HG02623 (cell line): Measurements from ENCODE around the gene PFDN1.

Source experiments
- ATAC-seq: cut with Tn5 transposase; IDR thresholded peaks from one replicate; pipeline ENCODE4 v1.9.1; 2021; ENCODE audit warnings: moderate library complexity; ENCODE audit not compliant: unreplicated experiment

PFDN1 gene

DNA sequence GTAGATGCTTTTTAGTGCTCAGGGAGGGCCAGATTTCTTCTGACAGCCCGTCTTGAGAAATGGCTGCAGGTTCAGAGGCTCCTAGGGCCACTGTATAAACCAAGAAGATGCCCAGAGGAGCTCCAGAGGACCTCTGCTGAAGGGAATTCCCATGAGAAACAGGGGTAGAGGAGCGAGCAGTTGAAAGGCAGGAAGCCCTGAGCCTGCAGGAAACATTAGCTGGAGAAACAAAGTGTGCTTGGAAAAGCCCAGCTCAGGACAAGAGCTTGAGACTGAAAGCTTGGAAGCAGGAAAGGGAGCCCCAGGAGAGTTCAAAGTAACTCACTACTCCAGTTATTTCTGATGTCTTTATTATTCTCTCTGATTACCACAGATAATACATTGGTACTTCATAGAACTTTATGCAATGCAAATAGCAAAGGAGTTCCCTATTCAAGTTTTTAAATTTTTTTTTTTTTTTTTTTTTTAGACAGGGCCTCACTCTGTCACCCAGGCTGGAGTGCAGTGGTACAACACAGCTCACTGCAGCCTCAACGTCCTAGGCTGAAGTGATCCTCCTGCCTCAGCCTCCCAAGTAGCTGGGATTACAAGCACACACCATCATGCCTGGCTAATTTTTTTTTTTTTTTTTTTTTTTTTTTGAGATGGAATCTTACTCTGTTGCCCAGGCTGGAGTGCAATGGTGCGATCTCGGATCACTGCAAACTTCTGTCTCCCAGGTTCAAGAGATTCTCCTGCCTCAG, 27.0 kb upstream of the PFDN1 start:
- ATAC-seq = no peak

DNA sequence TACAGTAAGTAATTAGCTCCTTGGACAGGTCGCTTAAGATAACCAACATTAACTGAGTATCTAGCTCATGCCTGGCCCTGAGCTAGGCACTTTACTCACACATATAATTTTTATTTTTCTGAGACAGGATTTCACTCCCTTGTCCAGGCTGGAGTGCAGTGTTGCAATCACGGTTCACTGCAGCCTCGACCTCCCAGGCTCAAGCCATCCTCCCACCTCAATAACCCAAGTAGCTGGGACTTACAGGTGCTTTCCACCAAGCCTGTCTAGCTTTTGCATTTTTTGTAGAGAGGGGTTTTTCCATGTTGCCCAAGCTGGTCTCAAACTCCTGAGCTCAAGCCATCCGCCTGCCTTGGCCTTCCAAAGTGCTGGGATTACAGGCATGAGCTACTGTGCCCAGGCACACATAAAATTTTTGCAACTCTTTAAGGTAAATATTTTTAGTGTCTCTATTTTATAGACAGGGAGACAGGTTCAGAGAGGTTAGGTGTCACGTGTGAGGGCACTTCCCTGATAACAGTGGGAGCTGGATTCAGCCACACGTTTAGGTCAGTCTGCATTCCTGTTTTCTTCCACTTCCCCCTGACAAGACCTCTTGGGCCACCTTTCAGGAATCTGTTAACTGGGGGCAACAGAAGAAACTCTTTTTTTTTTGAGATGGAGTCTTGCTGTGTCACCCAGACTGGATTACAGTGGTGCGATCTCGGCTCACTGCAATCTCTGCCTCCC, 25.3 kb upstream of the PFDN1 start:
- no peak for ATAC-seq

DNA sequence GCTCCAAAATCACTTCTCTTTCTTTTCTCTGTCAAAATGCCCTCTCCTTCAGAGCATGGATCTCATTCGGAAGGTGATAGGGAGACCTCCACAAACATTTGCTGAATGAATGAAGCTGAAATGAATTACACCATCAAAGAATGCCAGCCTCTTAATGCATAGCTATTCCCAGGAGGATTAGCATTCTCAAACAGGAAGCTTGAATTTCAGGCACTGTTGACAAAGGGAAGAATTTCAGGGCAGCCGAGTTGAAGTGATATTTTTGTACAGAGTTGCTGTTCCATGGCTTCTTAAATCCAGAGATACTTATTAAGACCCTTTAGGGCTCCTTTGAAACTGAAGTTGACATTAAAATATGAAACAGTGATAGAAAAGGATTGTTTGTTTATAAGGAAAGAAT, 24.7 kb upstream of the PFDN1 start:
- ATAC-seq = no peak

DNA sequence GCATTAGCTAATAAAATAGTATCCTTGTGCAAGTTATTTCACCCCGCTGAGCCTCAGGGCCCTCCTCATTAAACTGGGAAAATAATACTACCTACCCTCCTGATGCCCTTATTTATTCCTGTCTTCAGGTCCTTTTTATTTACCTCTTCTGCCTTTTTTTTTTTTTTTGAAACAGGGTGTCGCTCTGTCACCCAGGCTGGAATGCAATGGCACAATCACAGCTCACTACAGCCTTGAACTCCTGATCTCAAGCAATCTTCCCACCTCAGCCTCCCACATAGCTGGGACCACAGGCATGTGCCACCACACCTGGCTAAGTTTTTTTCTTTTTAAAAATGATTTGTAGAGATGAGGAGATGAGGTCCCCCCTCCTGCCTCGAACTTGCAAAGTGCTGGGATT, 22.6 kb upstream of the PFDN1 start:
- no peak for ATAC-seq

DNA sequence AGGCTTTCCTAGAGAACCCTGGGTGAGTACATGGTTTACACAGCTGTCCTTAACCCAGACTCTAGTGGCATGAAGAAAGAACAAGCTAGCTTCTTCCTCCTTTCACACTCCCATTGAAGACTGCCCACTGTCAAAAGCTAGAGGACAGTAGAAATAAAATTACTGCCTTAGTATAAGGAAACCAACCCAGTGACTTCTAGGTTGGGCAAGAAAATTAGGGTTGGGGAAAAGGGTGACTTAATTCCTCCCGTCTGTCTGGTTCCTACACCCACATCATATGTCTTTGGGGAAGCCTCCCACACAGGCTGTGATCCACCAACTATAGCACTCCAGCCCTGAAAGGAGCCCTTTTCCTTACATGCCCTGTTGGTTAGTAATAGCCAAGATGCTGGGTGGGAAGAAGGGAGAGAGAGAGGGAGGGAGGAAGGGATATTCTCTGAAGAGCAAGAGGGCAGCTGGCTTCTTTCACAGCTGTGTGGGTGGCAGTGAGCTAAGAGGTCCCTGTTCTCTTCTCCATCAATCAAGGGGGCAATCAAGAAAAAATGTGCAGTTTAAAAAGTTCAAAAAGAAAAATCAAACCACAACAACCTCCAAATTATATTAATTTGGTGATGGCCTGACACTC, 21.8 kb upstream of the PFDN1 start:
- no peak for ATAC-seq

DNA sequence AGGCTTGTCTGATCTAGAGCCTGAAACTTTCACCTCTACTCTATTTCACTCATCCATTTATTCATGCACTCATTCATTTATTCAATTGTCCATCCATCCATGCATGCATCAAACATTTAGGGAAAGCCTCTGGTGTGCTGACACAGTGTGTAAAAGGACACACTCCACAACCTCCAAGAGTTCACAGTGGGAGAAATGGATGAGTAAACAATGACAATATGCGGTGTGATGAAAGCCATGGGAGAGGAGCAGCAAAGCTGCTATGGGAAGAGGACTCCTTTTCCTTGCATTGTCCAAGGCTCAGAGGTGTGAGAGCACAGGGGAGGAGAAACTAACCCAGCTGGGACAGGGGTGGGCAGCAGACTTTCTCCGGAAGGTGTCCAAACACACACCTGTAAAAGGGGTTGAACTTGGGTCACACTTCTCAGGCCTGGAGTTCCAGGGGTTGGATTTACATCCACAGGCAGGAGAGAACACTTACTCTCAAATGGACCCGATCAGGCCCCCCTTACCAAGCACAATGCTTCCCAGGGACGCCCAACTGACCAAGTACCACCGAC, 21.2 kb upstream of the PFDN1 start:
- ATAC-seq = no peak

DNA sequence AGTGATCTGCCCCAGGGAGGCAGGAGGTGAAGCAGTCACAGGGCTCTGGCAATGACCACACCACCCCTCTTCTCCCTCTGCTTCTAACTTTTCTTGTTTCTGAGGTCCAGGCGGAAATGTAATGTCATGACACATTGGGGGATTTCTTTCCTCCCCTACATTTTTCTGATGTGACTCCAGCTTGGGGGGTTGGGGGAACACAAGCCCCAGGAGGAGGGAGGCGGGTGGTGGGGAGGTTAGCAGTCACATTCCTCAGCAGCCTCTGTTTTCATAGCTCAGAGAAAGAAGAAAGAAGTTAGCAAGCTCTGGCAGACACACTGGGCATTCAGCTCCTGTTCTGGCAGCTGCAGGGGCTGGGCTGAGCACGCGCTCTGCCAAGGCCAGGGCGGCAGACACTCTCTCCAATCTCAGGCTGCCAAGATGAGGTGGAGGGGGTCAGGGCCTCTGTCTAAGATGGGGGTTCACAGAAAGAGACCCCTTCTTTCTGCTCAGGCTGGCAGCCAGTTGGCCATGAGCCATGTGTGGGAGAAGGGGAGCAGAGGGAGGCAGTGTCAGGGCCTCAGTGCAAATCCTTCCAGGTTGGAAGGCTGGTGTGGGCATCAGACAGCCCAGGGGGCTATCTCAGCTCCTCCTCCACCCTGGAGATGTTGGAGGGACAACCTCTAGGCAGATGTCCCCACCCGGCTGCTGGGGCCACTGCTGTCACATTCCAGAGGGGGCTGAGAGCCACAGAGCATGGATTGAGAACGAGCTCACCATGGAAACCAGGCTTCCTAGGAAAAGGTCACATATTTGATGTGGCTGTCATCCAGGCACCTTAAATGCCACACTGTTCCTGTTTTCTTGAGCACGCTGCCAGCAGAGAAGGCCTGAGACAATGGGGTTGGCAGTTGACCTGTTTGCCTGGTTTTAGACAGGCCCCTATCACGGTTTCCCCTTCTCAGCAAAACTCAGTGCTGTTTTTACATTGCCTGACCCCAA, 20.1 kb upstream of the PFDN1 start:
- ATAC-seq = no peak

DNA sequence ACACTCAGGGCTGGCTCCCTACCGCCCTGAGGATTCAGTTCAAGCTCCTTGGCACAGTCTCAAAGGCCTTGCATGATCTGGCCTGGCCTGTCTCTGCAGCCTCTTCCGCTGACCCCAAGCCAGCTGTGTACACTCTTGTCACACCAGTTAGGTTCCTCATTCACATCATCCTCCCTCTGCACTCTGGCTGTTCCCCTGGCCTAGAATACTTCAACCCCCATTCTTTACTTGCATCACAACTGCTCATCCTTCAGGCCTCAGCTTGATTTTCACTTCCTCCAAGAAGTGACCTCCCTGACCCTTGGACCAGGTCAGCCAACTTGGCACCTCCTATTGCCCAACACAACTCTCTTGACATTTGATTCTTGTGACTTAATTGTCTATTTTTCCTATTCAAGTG, 18.9 kb upstream of the PFDN1 start:
- ATAC-seq = no peak

DNA sequence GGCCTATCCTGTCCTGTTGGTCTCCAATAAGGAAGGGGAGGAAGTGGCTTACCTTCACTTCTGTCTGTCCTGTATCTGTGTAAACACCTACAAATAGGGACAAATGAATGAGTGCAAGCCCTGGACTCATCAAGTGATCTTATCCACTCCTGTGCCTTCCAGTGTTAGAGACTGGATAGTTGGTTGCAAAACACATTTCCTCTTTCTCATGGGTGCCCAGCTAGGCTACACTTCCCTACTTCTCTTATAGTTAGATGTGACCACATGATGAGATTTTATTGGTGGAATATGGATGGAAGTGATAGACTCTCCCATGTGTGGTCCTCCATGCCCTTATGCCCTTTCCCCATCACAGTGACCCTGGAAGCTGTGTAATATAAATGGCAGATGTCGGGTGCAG, 16.9 kb upstream of the PFDN1 start:
- ATAC-seq = no peak

DNA sequence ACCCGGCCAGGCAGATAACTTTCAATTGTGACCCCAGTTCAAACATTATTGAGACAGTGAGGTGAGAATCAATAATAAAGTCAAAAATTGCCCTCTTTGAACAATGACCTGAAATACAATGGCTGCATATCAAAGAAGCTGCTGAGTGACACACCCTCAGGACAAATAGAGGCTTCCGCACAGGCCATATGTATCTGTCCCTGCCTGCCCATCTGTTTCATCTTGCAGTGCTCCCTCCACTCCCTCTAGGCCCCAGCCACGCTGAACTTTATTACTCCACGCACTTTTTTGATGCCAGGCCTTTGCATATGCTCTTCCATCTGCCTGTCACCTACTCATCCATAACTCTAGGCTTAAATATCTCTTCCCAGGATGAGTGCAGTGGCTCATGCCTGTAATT, 15.9 kb upstream of the PFDN1 start:
- no peak for ATAC-seq

DNA sequence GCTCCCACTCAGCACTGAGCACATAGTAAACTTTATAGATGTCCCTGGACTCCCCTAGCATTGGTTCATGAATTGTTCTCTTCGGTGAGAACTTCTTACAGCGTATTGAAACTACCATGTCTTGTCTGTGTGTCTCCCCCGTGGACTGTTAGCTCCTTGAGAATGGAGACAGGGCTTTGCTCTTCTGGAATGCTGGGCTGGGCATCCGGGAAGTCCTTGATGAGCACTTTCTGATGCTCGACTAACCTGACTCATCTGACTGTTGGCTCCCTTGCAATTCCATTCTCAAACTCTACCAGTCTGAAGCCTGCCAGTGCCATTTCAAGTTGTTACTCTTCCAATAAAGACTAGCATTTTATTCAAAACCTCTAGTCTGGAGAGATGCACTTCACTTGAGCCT, 15.0 kb upstream of the PFDN1 start:
- ATAC-seq = no peak

DNA sequence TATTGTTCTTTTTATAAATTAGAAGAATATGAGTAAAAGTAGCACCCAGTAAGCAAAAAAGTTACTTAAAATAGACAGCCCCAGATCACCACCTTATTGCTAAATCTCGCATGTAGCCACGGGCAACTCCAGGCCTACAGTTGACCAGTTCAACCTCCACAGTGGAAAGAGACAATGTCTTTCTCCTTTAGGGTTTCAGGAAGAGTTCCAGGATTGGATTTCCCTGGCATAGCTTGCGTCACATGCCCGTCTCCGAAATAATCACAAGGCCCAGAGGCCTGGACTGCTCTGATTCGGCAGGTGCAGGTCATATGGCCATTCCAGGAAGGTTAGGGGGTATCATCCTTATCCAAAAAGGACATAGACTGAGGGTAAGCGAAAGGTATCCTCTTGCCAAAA, 9.9 kb upstream of the PFDN1 start:
- ATAC-seq = no peak

DNA sequence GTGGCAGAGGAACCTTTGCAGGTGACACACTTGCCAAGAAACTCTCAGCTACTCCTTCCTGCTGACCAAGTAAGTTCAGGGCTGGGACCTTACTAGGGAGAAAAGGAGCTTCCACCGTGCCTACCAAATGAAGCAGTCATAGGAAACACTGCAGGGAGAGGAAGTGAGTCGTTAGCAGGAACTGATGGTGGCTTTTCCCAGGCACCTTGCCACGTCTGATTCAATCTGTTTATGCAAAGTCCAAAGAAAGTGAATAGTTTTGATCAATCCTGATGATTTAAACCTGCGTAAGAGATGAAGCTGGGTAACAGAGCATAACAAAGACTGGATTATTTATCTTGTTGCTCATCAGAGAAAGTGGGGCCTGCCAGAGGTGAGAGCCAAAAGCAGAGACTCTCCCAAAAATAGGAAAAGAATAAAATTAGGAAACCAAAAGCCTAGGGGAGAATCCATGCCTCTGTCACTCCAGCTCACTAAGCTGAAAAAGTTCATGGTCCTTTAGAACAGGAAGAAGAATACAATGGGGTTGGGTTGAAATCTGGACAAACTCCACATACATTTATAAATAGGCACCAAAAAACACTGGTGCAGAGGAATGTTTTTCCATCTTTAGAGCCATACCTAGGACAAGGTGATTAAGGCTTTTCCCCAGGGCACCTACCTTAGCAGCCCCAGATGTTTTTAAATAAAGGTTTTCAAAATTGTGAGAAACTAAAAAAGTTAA, 9.3 kb upstream of the PFDN1 start:
- no peak for ATAC-seq

DNA sequence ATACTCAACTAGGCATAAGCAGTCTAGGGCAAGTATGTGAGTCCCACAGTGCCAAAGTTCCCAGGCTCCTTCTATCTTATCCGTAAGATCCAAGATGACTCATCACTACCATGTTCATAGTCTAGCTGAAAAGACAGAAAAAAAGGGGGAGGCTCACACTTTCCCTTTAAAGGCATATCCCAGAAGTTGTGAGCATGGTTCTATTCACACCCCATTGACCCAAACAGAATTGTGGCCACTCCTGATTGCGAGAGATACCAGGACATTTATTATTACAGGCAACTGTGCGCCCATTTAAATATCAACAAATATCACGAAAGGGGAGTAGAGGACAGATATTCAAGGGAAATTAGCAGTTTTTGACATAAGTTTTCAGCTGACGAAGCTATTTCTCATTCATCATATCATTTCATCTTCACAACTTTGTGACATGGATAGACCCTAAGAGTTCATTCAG, 8.1 kb upstream of the PFDN1 start:
- no peak for ATAC-seq

DNA sequence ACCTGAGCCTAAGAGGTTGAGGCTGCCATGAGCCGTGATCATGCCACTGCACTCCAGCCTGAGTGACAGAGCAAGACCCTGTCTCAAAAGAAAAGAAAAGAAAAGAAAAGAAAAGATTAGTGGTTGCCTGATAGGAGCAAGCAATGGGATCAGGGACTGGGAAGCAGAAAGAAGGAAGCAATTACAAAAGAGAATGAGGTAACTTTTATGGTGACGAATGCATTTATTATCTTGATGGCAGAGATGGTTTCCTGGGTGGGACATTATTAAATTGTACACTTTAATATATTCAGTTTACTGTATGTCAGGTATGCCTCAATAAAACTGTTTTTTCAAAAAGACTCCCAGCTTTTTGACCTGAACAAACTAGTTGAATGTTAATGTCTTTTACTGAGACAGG, 7.5 kb upstream of the PFDN1 start:
- ATAC-seq = no peak

DNA sequence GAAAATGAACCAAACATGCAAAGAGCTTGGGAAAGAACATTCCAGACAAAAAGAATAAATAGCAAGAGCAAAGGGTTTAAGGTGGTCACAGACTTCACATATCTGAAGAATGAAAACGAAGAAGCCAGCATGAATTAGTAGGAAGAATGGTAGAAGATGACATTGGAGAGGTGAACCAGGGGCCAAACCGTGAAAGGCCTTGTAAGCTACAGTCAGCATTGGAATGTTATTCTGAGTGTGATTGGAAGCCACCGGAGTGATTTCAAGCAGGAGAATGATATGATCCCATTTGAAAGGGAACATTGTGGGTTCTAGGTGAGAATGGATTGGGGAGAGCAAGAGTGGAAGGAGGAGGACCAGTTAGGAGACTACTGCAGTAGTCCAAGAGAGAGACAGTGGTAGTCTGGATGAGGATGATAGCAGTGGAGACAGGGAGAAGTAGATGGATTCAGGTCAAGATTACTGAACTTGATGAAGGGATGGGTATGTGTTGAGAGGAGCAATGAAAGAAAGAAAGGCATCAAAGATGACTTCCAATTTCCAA, 6.9 kb upstream of the PFDN1 start:
- no peak for ATAC-seq

DNA sequence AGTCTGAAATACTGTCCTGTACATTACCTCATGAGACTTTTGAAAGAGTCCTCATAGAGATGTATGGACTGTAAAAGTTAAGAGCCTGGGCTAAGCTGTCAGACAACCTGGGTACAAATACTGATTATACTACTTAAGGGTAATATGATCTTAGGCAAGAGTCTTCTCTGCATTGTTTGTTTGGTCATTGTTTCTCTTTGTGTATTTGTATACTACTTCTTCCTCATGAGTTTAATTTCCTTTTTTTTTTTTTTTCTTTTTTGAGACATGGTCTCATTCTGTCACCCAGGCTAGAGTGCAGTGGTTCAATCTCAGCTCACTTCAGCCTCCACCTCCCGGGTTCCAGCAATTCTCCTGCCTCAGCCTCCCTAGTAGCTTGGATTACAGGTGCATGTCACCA, 2.6 kb upstream of the PFDN1 start:
- ATAC-seq = no peak

DNA sequence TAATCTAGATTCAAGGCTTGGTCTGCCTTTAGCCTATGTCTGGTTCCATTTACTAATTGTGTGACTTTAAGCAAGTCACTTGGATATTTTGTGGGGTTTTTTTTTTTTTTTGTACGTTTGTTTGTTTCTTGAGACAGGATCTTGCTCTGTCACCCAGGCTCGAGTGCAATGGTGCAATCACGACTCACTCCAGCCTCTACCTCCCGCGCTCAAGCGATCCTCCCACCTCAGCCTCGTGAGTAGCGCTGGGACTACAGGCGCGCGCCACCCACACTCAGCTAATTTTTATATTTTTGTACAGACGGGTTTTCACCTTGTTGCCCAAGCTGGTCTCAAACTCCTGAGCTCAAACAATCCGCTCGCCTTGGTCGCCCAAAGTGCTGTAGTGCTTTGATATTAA, 1.1 kb upstream of the PFDN1 start:
- no peak for ATAC-seq

DNA sequence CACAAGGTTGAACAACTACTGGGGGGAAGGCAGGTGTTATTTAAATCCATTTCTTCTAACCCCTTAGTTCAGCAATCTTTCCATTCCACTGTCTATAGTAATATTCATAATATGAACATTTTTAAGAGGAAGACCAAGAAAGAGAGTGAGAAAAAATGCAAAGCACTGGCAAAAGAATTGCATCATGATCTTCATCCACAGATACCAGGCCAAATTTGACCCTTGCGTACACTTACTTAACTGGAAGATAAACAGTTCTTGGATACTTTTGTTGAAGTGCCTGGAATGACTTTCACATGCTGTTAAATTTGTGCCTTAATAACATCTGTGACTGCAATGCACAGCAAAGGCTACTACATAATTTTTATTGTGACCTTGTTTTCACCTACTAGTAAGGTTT, 1.8 kb downstream of the PFDN1 start:
- no peak for ATAC-seq

DNA sequence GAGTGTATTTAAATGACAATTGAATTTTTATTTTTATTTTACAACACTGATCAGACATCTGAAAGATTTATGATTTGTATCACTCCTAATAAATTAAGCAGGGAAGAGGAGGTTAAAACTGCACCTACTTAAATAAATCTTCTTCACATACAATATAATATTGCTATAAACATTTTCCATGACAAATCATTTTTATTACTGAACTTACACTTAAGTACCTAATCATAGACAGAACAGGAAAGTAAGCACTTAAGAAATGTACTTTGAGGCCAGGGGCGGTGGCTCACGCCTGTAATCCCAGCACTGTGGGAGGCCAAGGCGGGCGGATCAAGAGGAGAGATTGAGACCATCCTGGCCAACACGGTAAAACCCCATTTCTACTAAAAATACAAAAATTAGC, 3.8 kb downstream of the PFDN1 start:
- ATAC-seq = no peak
